HEK293 (cell line): ENCODE measurements around the gene ARHGEF11.

Experiments
- CTCF ChIA-PET: fragments of 350-600 bp; formaldehyde crosslinking; extraction: SDS; loops from one replicate; lab custom pipeline; 2021; ENCODE audit warnings: antibody characterized with exemption; lab: Yijun Ruan, JAX
- POLR2A ChIA-PET: fragments of 300-600 bp; formaldehyde crosslinking; extraction: SDS; loops from one replicate; lab custom pipeline; 2020; ENCODE audit warnings: antibody characterized with exemption, inconsistent platforms; lab: Yijun Ruan, JAX
- H3K27ac ChIP-seq: fragments of 200-500 bp; sonication (Bioruptor generic); 2 replicates; pipeline ENCODE4 v1.5.1; 2014; ENCODE audit warnings: low read depth, low read length, control low read depth, inconsistent platforms; ENCODE audit errors: extremely low read depth
- H3K36me3 ChIP-seq, 2 experiments: fragments of 200-500 bp in 1 of 2; sonication (Bioruptor generic) in 1 of 2; 1 replicate in 1 of 2; 2 replicates in 1 of 2; pipeline ENCODE4 v1.5.1; 2014 to 2017; ENCODE audit warnings: inconsistent platforms in 2 of 2, low read length in 2 of 2; ENCODE audit not compliant: control insufficient read depth in 2 of 2, insufficient read depth in 1 of 2
- H3K4me1 ChIP-seq: fragments of 200-500 bp; sonication (Bioruptor generic); 2 replicates; pipeline ENCODE4 v1.5.1; 2014; ENCODE audit warnings: mild to moderate bottlenecking, low read length, inconsistent platforms; ENCODE audit not compliant: control insufficient read depth, insufficient read depth
- H3K4me3 ChIP-seq: 2 replicates; pipeline ENCODE4 v1.5.1; 2011; ENCODE audit warnings: low read depth, mild to moderate bottlenecking, control low read depth, low read length, moderate library complexity
- H3K9me3 ChIP-seq: fragments of 200-500 bp; sonication (Bioruptor generic); 2 replicates; pipeline ENCODE4 v1.5.1; 2014; ENCODE audit warnings: low read depth, low read length, inconsistent platforms; ENCODE audit not compliant: control insufficient read depth, insufficient read depth
- BCL6B ChIP-seq: fragments of 450-650 bp; formaldehyde crosslinking; IDR thresholded peaks from 2 replicates; pipeline ENCODE4 v1.5.1; 2017; ENCODE audit warnings: missing biosample characterization, missing genetic modification characterization
- FEZF1 ChIP-seq: fragments of 450-650 bp; formaldehyde crosslinking; IDR thresholded peaks from 2 replicates; pipeline ENCODE4 v1.5.1; 2016; ENCODE audit warnings: missing biosample characterization, missing genetic modification characterization
- GLIS1 ChIP-seq: fragments of 450-650 bp; formaldehyde crosslinking; IDR thresholded peaks from 2 replicates; pipeline ENCODE4 v1.5.1; 2016; ENCODE audit warnings: missing biosample characterization, missing genetic modification characterization
- KLF8 ChIP-seq: fragments of 450-650 bp; formaldehyde crosslinking; IDR thresholded peaks from 2 replicates; pipeline ENCODE4 v1.5.1; 2016; ENCODE audit warnings: missing biosample characterization, missing genetic modification characterization
- MEIS1 ChIP-seq: sonication (generic); formaldehyde crosslinking; IDR thresholded peaks from 2 replicates; pipeline ENCODE4 v1.8.1; 2022; ENCODE audit warnings: missing genetic modification reagents, mild to moderate bottlenecking, borderline replicate concordance
- PBX3 ChIP-seq: sonication (generic); formaldehyde crosslinking; IDR thresholded peaks from 2 replicates; pipeline ENCODE4 v1.8.1; 2022; ENCODE audit warnings: mild to moderate bottlenecking, moderate library complexity, missing genetic modification reagents
- PRDM1 ChIP-seq: fragments of 450-650 bp; formaldehyde crosslinking; IDR thresholded peaks from 2 replicates; pipeline ENCODE4; 2016; ENCODE audit warnings: missing biosample characterization, missing genetic modification characterization
- PRDM10 ChIP-seq: fragments of 450-650 bp; formaldehyde crosslinking; IDR thresholded peaks from 2 replicates; pipeline ENCODE4 v1.5.1; 2016; ENCODE audit warnings: missing biosample characterization, missing genetic modification characterization
- ZBTB17 ChIP-seq: fragments of 450-650 bp; formaldehyde crosslinking; IDR thresholded peaks from 2 replicates; pipeline ENCODE4 v1.5.1; 2016; ENCODE audit warnings: missing biosample characterization, missing genetic modification characterization
- ZBTB8A ChIP-seq: fragments of 450-650 bp; formaldehyde crosslinking; IDR thresholded peaks from 2 replicates; pipeline ENCODE4 v1.5.1; 2016; ENCODE audit warnings: missing biosample characterization, missing genetic modification characterization
- ZFP37 ChIP-seq: fragments of 450-650 bp; formaldehyde crosslinking; IDR thresholded peaks from 2 replicates; pipeline ENCODE4 v1.5.1; 2016; ENCODE audit warnings: missing biosample characterization, missing genetic modification characterization
- ZNF184 ChIP-seq: fragments of 450-650 bp; IDR thresholded peaks from 2 replicates; pipeline ENCODE4 v1.5.1; 2018; ENCODE audit warnings: missing biosample characterization, mild to moderate bottlenecking, missing genetic modification characterization
- ZNF23 ChIP-seq: fragments of 450-650 bp; formaldehyde crosslinking; IDR thresholded peaks from 2 replicates; pipeline ENCODE4 v1.5.1; 2016; ENCODE audit warnings: missing biosample characterization, missing genetic modification characterization, borderline replicate concordance
- ZNF366 ChIP-seq: fragments of 450-650 bp; formaldehyde crosslinking; conservative IDR thresholded peaks from 2 replicates; pipeline ENCODE4 v1.5.1; 2016; ENCODE audit warnings: missing biosample characterization, missing genetic modification characterization
- ZNF398 ChIP-seq: fragments of 450-650 bp; formaldehyde crosslinking; IDR thresholded peaks from 2 replicates; pipeline ENCODE4 v1.5.1; 2017; ENCODE audit warnings: missing biosample characterization, missing genetic modification characterization
- ZNF404 ChIP-seq: fragments of 450-650 bp; formaldehyde crosslinking; IDR thresholded peaks from 2 replicates; pipeline ENCODE4 v1.5.1; 2017; ENCODE audit warnings: missing biosample characterization, missing genetic modification characterization
- ZNF416 ChIP-seq: fragments of 450-650 bp; formaldehyde crosslinking; IDR thresholded peaks from 2 replicates; pipeline ENCODE4 v1.5.1; 2016; ENCODE audit warnings: missing biosample characterization, missing genetic modification characterization
- ZNF449 ChIP-seq: fragments of 450-650 bp; formaldehyde crosslinking; IDR thresholded peaks from 2 replicates; pipeline ENCODE4 v1.5.1; 2017; ENCODE audit warnings: missing biosample characterization, mild to moderate bottlenecking, missing genetic modification characterization, moderate library complexity
- ZNF501 ChIP-seq: fragments of 450-650 bp; formaldehyde crosslinking; IDR thresholded peaks from 2 replicates; pipeline ENCODE4 v1.5.1; 2016; ENCODE audit warnings: missing biosample characterization, missing genetic modification characterization
- ZNF561 ChIP-seq: fragments of 450-650 bp; IDR thresholded peaks from 2 replicates; pipeline ENCODE4 v1.5.1; 2018; ENCODE audit warnings: missing biosample characterization, missing genetic modification characterization, borderline replicate concordance
- ZNF596 ChIP-seq: fragments of 450-650 bp; IDR thresholded peaks from 2 replicates; pipeline ENCODE4 v1.5.0; 2018; ENCODE audit warnings: missing biosample characterization, mild to moderate bottlenecking, missing genetic modification characterization, moderate library complexity
- ZNF600 ChIP-seq: fragments of 450-650 bp; formaldehyde crosslinking; IDR thresholded peaks from 2 replicates; pipeline ENCODE4 v1.5.1; 2016; ENCODE audit warnings: missing biosample characterization, missing genetic modification characterization
- ZNF610 ChIP-seq: fragments of 450-650 bp; formaldehyde crosslinking; IDR thresholded peaks from 2 replicates; pipeline ENCODE4 v1.5.1; 2016; ENCODE audit warnings: missing biosample characterization, missing genetic modification characterization, borderline replicate concordance
- ZNF660 ChIP-seq: fragments of 450-650 bp; IDR thresholded peaks from 2 replicates; pipeline ENCODE4 v1.5.1; 2018; ENCODE audit warnings: missing biosample characterization, mild to moderate bottlenecking, missing genetic modification characterization
- ZNF664 ChIP-seq: fragments of 450-650 bp; formaldehyde crosslinking; IDR thresholded peaks from 2 replicates; pipeline ENCODE4 v1.5.1; 2016; ENCODE audit warnings: missing biosample characterization, missing genetic modification characterization
- ZNF76 ChIP-seq: fragments of 450-650 bp; formaldehyde crosslinking; IDR thresholded peaks from 2 replicates; pipeline ENCODE4; 2016; ENCODE audit warnings: low read depth, missing biosample characterization, missing genetic modification characterization, borderline replicate concordance
- ZSCAN30 ChIP-seq: fragments of 450-650 bp; IDR thresholded peaks from 2 replicates; pipeline ENCODE4 v1.5.1; 2018; ENCODE audit warnings: missing biosample characterization, mild to moderate bottlenecking, missing genetic modification characterization, moderate library complexity

ARHGEF11 gene

GRCh38 chr1:157045250-157046218, at the start of gene ARHGEF11:
ARHGEF11 (minus strand) TSS chr1:157045742; CDS start chr1:157044330, 1,412 bp downstream.
- Histone ChIP-seq H3K4me1 (peaks cover 20% of the 10 kb centered on the region), H3K27ac (peak within 1 kb of the TSS; percentile 95), H3K4me3 (peak within 1 kb of the TSS; percentile 69), H3K36me3 (no peaks in the 10 kb centered on the region), H3K9me3 (no peaks in the 10 kb centered on the region)
- POLR2A ChIA-PET: no interaction called here
- CTCF ChIA-PET: interaction anchor here (0.6 to 0.7 kb wide), 3 partner anchors 27 to 219 kb away, joined by 3 to 4 read pairs (median 3); no protein-coding TSS in a partner anchor
- TF ChIP-seq ZNF600 (tag by site-specific recombination) (peak; percentile 55), ZNF561 (peak; percentile 74), ZNF610 (tag by site-specific recombination) (no peak), BCL6B (tag by site-specific recombination) (no peak), GLIS1 (tag by site-specific recombination) (peak; percentile 65), ZNF76 (tag by site-specific recombination) (peak; percentile 80; the same call in 1 of the 2 replicates), ZNF398 (tag by site-specific recombination) (peak; percentile 32; the same call in 1 of the 2 replicates), FEZF1 (tag by site-specific recombination) (peak; percentile 19; the same call in 1 of the 2 replicates), MEIS1 (no peak), ZNF501 (tag by site-specific recombination) (peak; percentile 30; the same call in 1 of the 2 replicates), PRDM10 (tag by site-specific recombination) (peak; percentile 46; the same call in 1 of the 2 replicates), ZNF449 (tag by site-specific recombination) (peak; percentile 77), KLF8 (tag by site-specific recombination) (0 out of 2 replicates have a peak, but pooled peaks have one; percentile 20), ZSCAN30 (tag by site-specific recombination) (peak; percentile 62; the same call in 1 of the 2 replicates), PBX3 (CRISPR knock-in tag) (peak; percentile 65), ZFP37 (0 out of 2 replicates have a peak, but pooled peaks have one; percentile 58), ZNF184 (tag by site-specific recombination) (peak; percentile 9; the same call in 1 of the 2 replicates), ZNF664 (tag by site-specific recombination) (no peak), ZBTB8A (tag by site-specific recombination) (peak; percentile 91), ZNF660 (tag by site-specific recombination) (peak; percentile 55; the same call in 1 of the 2 replicates), PRDM1 (tag by site-specific recombination) (peak; percentile 77), ZNF404 (no peak), ZNF366 (tag by site-specific recombination) (peak; percentile 54), ZNF23 (no peak), ZNF596 (tag by site-specific recombination) (peak; percentile 30), ZBTB17 (peak; percentile 77), ZNF416 (tag by site-specific recombination) (no peak)
